GM23338 (cell line): ENCODE measurements around the gene PANK1. TPM values are rescaled to one million over a fixed set of nuclear protein-coding genes. Genes with fewer than 3 reads are reported as not detected.

Source experiments
- ATAC-seq: fragments of 200-7000 bp; cut with Tn5 transposase; 3 replicates; pipeline ENCODE4 v1.9.1; 2020
- DNase-seq: peaks from one replicate; pipeline ENCODE4 v3.0.0-alpha.2; 2015; ENCODE audit warnings: low spot score
- H2AFZ ChIP-seq: fragments of 200-600 bp; sonication (generic); 2 replicates; pipeline ENCODE4 v1.8.0; 2016; ENCODE audit warnings: antibody characterized with exemption, mild to moderate bottlenecking, moderate library complexity
- H3F3A ChIP-seq: fragments of 200-600 bp; sonication (generic); replicated peaks from 2 replicates; pipeline ENCODE4 v1.8.0; 2017; ENCODE audit warnings: antibody characterized with exemption, mixed run types, low read depth
- H3K27ac ChIP-seq: fragments of 200-600 bp; sonication (generic); 2 replicates; pipeline ENCODE4 v1.6.1; 2016; ENCODE audit warnings: low read depth
- H3K27me3 ChIP-seq: fragments of 200-600 bp; sonication (generic); 2 replicates; pipeline ENCODE4 v1.8.0; 2016; ENCODE audit warnings: mild to moderate bottlenecking, mixed run types, moderate library complexity; ENCODE audit not compliant: insufficient read depth
- H3K36me3 ChIP-seq: fragments of 200-600 bp; sonication (generic); 2 replicates; pipeline ENCODE4 v1.8.0; 2016; ENCODE audit warnings: mild to moderate bottlenecking; ENCODE audit not compliant: insufficient read depth
- H3K4me1 ChIP-seq: fragments of 200-600 bp; sonication (generic); 2 replicates; pipeline ENCODE4 v1.8.0; 2016; ENCODE audit warnings: mild to moderate bottlenecking, moderate library complexity; ENCODE audit not compliant: insufficient read depth
- H3K4me2 ChIP-seq: fragments of 200-600 bp; sonication (generic); 2 replicates; pipeline ENCODE4 v1.7.1; 2017; ENCODE audit warnings: mixed run types
- H3K4me3 ChIP-seq: fragments of 200-600 bp; sonication (generic); 2 replicates; pipeline ENCODE4 v1.6.1; 2016; ENCODE audit warnings: mixed run types
- H3K79me2 ChIP-seq: fragments of 200-600 bp; sonication (generic); replicated peaks from 2 replicates; pipeline ENCODE4 v1.8.0; 2017; ENCODE audit warnings: mild to moderate bottlenecking; ENCODE audit not compliant: insufficient read depth
- H3K9me2 ChIP-seq: fragments of 200-600 bp; sonication (generic); 2 replicates; pipeline ENCODE4 v1.8.0; 2017; ENCODE audit not compliant: insufficient read depth
- H4K20me1 ChIP-seq: fragments of 200-600 bp; sonication (generic); replicated peaks from 2 replicates; pipeline ENCODE4 v1.8.0; 2017; ENCODE audit warnings: mild to moderate bottlenecking; ENCODE audit not compliant: insufficient read depth
- H3K27ac Mint-ChIP-seq: 2 replicates; pipeline ENCODE4 v1.8.0; 2020; ENCODE audit warnings: inconsistent platforms, mild to moderate bottlenecking, moderate library complexity, mixed read lengths
- H3K27me3 Mint-ChIP-seq: 3 replicates; pipeline ENCODE4 v1.8.0; 2022; ENCODE audit warnings: low read depth, mild to moderate bottlenecking, moderate library complexity, mixed read lengths, inconsistent platforms; ENCODE audit not compliant: insufficient read depth, poor library complexity
- H3K36me3 Mint-ChIP-seq: 3 replicates; pipeline ENCODE4 v1.8.0; 2021; ENCODE audit warnings: low read depth, mild to moderate bottlenecking, inconsistent platforms, moderate library complexity, mixed read lengths
- H3K4me1 Mint-ChIP-seq: 3 replicates; pipeline ENCODE4 v1.8.0; 2020; ENCODE audit warnings: mild to moderate bottlenecking, inconsistent platforms, mixed read lengths
- H3K4me3 Mint-ChIP-seq: 3 replicates; pipeline ENCODE4 v1.8.0; 2021; ENCODE audit warnings: moderate library complexity, mild to moderate bottlenecking, inconsistent platforms, mixed read lengths
- H3K9me3 Mint-ChIP-seq: 3 replicates; pipeline ENCODE4 v1.8.0; 2020; ENCODE audit warnings: moderate library complexity, mild to moderate bottlenecking, inconsistent platforms, mixed read lengths
- CREB1 ChIP-seq: fragments of 250-450 bp; sonication (Bioruptor Pico); IDR thresholded peaks from 2 replicates; pipeline ENCODE4 v1.5.0; 2020; ENCODE audit warnings: low read depth, mild to moderate bottlenecking, moderate library complexity
- CTCF ChIP-seq, 2 experiments: fragments of 200-600 bp in 1 of 2; sonication (generic) in 1 of 2; conservative IDR thresholded peaks; 2 replicates each; pipeline versions ENCODE4 v1.5.1 to v1.6.1; 2016 to 2017; ENCODE audit warnings: antibody characterized with exemption in 2 of 2, low read depth in 2 of 2, mild to moderate bottlenecking in 2 of 2, moderate library complexity in 1 of 2
- EZH2phosphoT487 ChIP-seq: fragments of 200-600 bp; sonication (generic); IDR thresholded peaks from one replicate; pipeline ENCODE4 v1.8.1; 2018; ENCODE audit warnings: antibody characterized with exemption; ENCODE audit not compliant: unreplicated experiment
- JUNB ChIP-seq: IDR thresholded peaks from one replicate; pipeline ENCODE4 v1.6.1; 2016; ENCODE audit warnings: antibody characterized with exemption; ENCODE audit not compliant: unreplicated experiment
- NANOG ChIP-seq: IDR thresholded peaks from 2 replicates; pipeline ENCODE4 v1.6.1; 2016; ENCODE audit warnings: antibody characterized with exemption, borderline replicate concordance
- POLR2AphosphoS5 ChIP-seq: IDR thresholded peaks from 2 replicates; pipeline ENCODE4 v1.6.1; 2016; ENCODE audit warnings: antibody characterized with exemption, low read depth
- REST ChIP-seq: IDR thresholded peaks from one replicate; pipeline ENCODE4 v1.6.1; 2018; ENCODE audit warnings: antibody characterized with exemption; ENCODE audit not compliant: unreplicated experiment
- STAT1 ChIP-seq: IDR thresholded peaks from one replicate; pipeline ENCODE4 v1.6.1; 2016; ENCODE audit warnings: antibody characterized with exemption; ENCODE audit not compliant: unreplicated experiment
- ZNF114 ChIP-seq: fragments of 250-450 bp; sonication (Bioruptor Pico); IDR thresholded peaks from 2 replicates; pipeline ENCODE4 v1.5.0; 2020; ENCODE audit warnings: mild to moderate bottlenecking, moderate library complexity
- ZNF331 ChIP-seq: fragments of 250-450 bp; sonication (Bioruptor Pico); IDR thresholded peaks from 2 replicates; pipeline ENCODE4 v1.5.0; 2020; ENCODE audit warnings: low read depth, mild to moderate bottlenecking, moderate library complexity
- polyA plus RNA-seq: library from polyadenylated mRNA; unstranded; fragments of >200 nt; fragmentation: Nextera tagmentation; extraction: Ambion mirVana; gene quantifications from 2 replicates; pipeline ENCODE4 v1.2.1, GENCODE V29; 2016
- total RNA-seq: library from RNA; depleted of rRNA; stranded (reverse); fragments of >200 nt; shearing (Covaris generic); gene quantifications from 2 replicates; pipeline ENCODE4 v1.2.3, GENCODE V29; 2014

The PANK1 gene
- total and polyA plus RNA-seq, 2 experiments from 2014 or later, result 15.2 to 44.7 TPM

GRCh38 chr10:89685936-89686335 lies 40.9 kb upstream of the PANK1 start (continued):
- TF ChIP-seq REST (no peak), ZNF331 (no peak)

- Histone ChIP-seq H3K27me3 (no peaks in the 10 kb centered on the region), H3F3A (no peaks in the 10 kb centered on the region), H3K79me2 (no peaks in the 10 kb centered on the region), H4K20me1 (no peaks in the 10 kb centered on the region), H3K4me3 (no peak overlapping the region), H2AFZ (no peak overlapping the region), H3K27ac (no peak overlapping the region), H3K9me2 (no peaks in the 10 kb centered on the region), H3K4me1 (no peaks in the 10 kb centered on the region), H3K36me3 (no peaks in the 10 kb centered on the region), H3K4me2 (no peak overlapping the region)
- H3K9me3 Mint-ChIP-seq, result no peaks in the 10 kb centered on the region
- H3K27ac Mint-ChIP-seq, result no peak overlapping the region
- no peak for ATAC-seq
- H3K4me3 Mint-ChIP-seq, result no peak overlapping the region
- no peak for DNase-seq
- TF ChIP-seq STAT1 (no peak), NANOG (no peak), REST (no peak), POLR2AphosphoS5 (no peak), JUNB (no peak)
- H3K27me3 Mint-ChIP-seq, result peaks cover 2% of the 10 kb centered on the region
- no peaks in the 10 kb centered on the region for H3K36me3 Mint-ChIP-seq
- H3K4me1 Mint-ChIP-seq, result peaks cover 4% of the 10 kb centered on the region; the same call in 2 of the 3 replicates
Measured at GRCh38 chr10:89684604-89685003, 39.6 kb upstream of the PANK1 start.

DNA sequence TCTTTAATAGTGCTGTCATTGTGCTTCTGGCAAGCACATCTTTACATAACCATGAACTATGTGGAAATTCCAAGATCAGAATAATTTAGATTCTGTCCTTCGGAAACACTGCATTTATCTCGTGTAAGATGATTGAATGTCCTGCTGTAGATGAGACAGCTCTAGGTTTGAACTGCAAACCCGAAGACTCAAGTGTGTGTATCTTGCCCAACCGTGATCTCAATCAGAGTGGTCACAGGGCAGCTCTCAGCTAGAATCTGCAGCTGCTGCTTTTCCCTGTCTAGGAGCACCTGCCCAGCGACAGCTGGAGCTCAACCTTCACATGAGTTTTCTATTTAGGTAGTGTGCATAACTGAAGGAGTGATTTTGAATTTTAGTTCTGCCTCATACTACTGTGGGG lies 38.8 kb upstream of the PANK1 start:
- Mint-ChIP-seq H3K4me3 (no peak overlapping the region), H3K9me3 (no peaks in the 10 kb centered on the region)
- no peak for ATAC-seq
- TF ChIP-seq EZH2phosphoT487 (no peak), ZNF114 (CRISPR knock-in tag) (no peak), CTCF (conservative IDR thresholded peaks at IDR 0.05; ENCODE audit: low read depth in 2 of 2) (no peak), NANOG (no peak), CREB1 (CRISPR knock-in tag) (no peak), REST (no peak), JUNB (no peak)

More for the DNA sequence above, 38.8 kb upstream of the PANK1 start:
- Histone ChIP-seq H3K9me2 (no peaks in the 10 kb centered on the region), H3K27ac (no peak overlapping the region), H3K27me3 (no peaks in the 10 kb centered on the region), H3K36me3 (no peaks in the 10 kb centered on the region), H4K20me1 (no peaks in the 10 kb centered on the region), H3K4me1 (no peaks in the 10 kb centered on the region), H3K79me2 (no peaks in the 10 kb centered on the region), H3F3A (no peaks in the 10 kb centered on the region), H3K4me3 (no peak overlapping the region), H3K4me2 (no peak overlapping the region), H2AFZ (no peak overlapping the region)
- H3K36me3 Mint-ChIP-seq, result no peaks in the 10 kb centered on the region
- no peak for DNase-seq
- H3K27me3 Mint-ChIP-seq, result peaks cover 2% of the 10 kb centered on the region
- peaks cover 4% of the 10 kb centered on the region; the same call in 2 of the 3 replicates for H3K4me1 Mint-ChIP-seq
- no peak overlapping the region for H3K27ac Mint-ChIP-seq
